HepG2 (cell line): ENCODE results near the gene CPA2. TPM values are rescaled to one million over a fixed set of nuclear protein-coding genes. Genes with fewer than 3 reads are reported as not detected.

Experiments used
- ATAC-seq: fragments of 200-7000 bp; cut with Tn5 transposase; 3 replicates; pipeline ENCODE4 v1.9.1; 2020; ENCODE audit warnings: mild to moderate bottlenecking, moderate library complexity
- BruUV-seq: library from RNA; stranded (reverse); fragments of 400-500 nt; replicated peaks from 2 replicates; lab custom pipeline; 2021; lab: Mats Ljungman, UMichigan
- CTCF ChIA-PET: fragments of 300-600 bp; formaldehyde crosslinking; extraction: SDS; loops from one replicate; lab custom pipeline; 2021; ENCODE audit warnings: low total read pairs, inconsistent platforms, low intra/inter-chr PET ratio; lab: Yijun Ruan, JAX
- POLR2A ChIA-PET: fragments of 350-600 bp; sonication (Branson Sonifier 250); formaldehyde crosslinking; loops from one replicate; lab custom pipeline; 2020; ENCODE audit warnings: antibody characterized with exemption, inconsistent platforms; lab: Yijun Ruan, JAX
- DNase-seq: peaks from one replicate; pipeline ENCODE4 v3.0.0-alpha.2; 2015; ENCODE audit warnings: low spot score
- FAIRE-seq: peaks from 3 replicates; lab custom pipeline; 2011; peaks lifted over from hg19 to GRCh38; lab: Jason Lieb, UNC
- H2AFZ ChIP-seq: one replicate; pipeline ENCODE4 v1.6.1; 2011; ENCODE audit warnings: low read length, inconsistent platforms
- H3K27ac ChIP-seq: fragments of 300-600 bp; 3 replicates; pipeline ENCODE4 v1.8.0; 2011; ENCODE audit warnings: mixed run types, mild to moderate bottlenecking, mixed read lengths, low read length, inconsistent platforms; ENCODE audit not compliant: insufficient read depth; ENCODE audit errors: extremely low read length
- H3K27me3 ChIP-seq, 2 experiments: fragments of 200-600 bp in 1 of 2; 2 replicates in 1 of 2; 3 replicates in 1 of 2; pipeline versions ENCODE4 v1.6.0 to v1.8.0; 2011; ENCODE audit warnings: low read length in 2 of 2, mild to moderate bottlenecking in 2 of 2, moderate library complexity in 2 of 2, inconsistent platforms in 1 of 2; ENCODE audit not compliant: insufficient read depth in 2 of 2, control insufficient read depth in 1 of 2
- H3K36me3 ChIP-seq, 2 experiments: fragments of 200-600 bp in 1 of 2; replicated peaks in 1 of 2; 2 replicates in 1 of 2; 3 replicates in 1 of 2; pipeline versions ENCODE4 v1.5.1 to v1.8.0; 2011; ENCODE audit warnings: low read length in 2 of 2, inconsistent platforms in 1 of 2; ENCODE audit not compliant: insufficient read depth in 2 of 2, control insufficient read depth in 1 of 2
- H3K4me1 ChIP-seq: 2 replicates; pipeline ENCODE4 v1.5.1; 2012; ENCODE audit warnings: low read length, inconsistent platforms; ENCODE audit not compliant: insufficient read depth
- H3K4me2 ChIP-seq: 2 replicates; pipeline ENCODE4 v1.6.0; 2011; ENCODE audit warnings: low read depth, low read length, inconsistent platforms
- H3K4me3 ChIP-seq, 3 experiments: fragments of 200-600 bp in 1 of 3; sonication (generic), shearing (Covaris generic) in 1 of 3; replicated peaks in 1 of 3; 2 replicates each; pipeline ENCODE4 v1.5.1; 2011 to 2016; ENCODE audit warnings: low read length in 3 of 3, inconsistent platforms in 2 of 3, low read depth in 2 of 3, mild to moderate bottlenecking in 2 of 3, control low read depth in 1 of 3, mixed read lengths in 1 of 3; ENCODE audit not compliant: insufficient read depth in 1 of 3
- H3K79me2 ChIP-seq: one replicate; pipeline ENCODE4 v1.6.1; 2011; ENCODE audit warnings: low read length, inconsistent platforms; ENCODE audit not compliant: insufficient read depth
- H3K9ac ChIP-seq: 2 replicates; pipeline ENCODE4 v1.6.0; 2011; ENCODE audit warnings: mild to moderate bottlenecking, low read depth, low read length, inconsistent platforms; ENCODE audit not compliant: insufficient read depth
- H3K9me3 ChIP-seq: 2 replicates; pipeline ENCODE4 v1.5.1; 2012; ENCODE audit warnings: mild to moderate bottlenecking, low read length
- H4K20me1 ChIP-seq: 2 replicates; pipeline ENCODE4 v1.6.0; 2011; ENCODE audit warnings: inconsistent platforms, mild to moderate bottlenecking, low read length, moderate library complexity; ENCODE audit not compliant: insufficient read depth
- CEBPB ChIP-seq: IDR thresholded peaks from 2 replicates; pipeline ENCODE4 v1.6.1; 2011; ENCODE audit warnings: low read depth, low read length, improper control_type of control experiment, borderline replicate concordance
- CERS6 ChIP-seq: sonication (generic); formaldehyde crosslinking; IDR thresholded peaks from 2 replicates; pipeline ENCODE4 v1.5.0; 2020; ENCODE audit warnings: missing genetic modification reagents
- RERE ChIP-seq: IDR thresholded peaks from 2 replicates; pipeline ENCODE4 v1.6.1; 2016; ENCODE audit warnings: low read depth, missing genetic modification reagents, missing compliant biosample characterization
- WGBS: methylation state at CpG from one replicate; pipeline ENCODE4 v1.1.6; 2017; ENCODE audit warnings: low lambda C conversion rate; 5-methylcytosine and 5-hydroxymethylcytosine counted together
- in situ Hi-C: cut with HindIII; loops from 2 replicates; pipeline ENCODE4 v1.10.0; 2017; ENCODE audit warnings: low pct_unique_long_range_greater_than_20kb; ENCODE audit not compliant: extremely low pct_ligation_motif_present
- intact Hi-C: fragments of 100-400 bp; cut with micrococcal nuclease; formaldehyde crosslinking; loops from one replicate; pipeline ENCODE4 v1.10.0; 2022; ENCODE audit not compliant: unreplicated experiment
- polyA plus RNA-seq, 8 experiments: library from polyadenylated mRNA; depleted of rRNA in 3 of 8; stranded (reverse) in 7 of 8; unstranded in 1 of 8; fragments of >200 nt; fragmentation: Illumina TruSeq in 4 of 8; extraction: Trizol in 4 of 8; gene quantifications; 2 replicates each; pipeline versions ENCODE4 v1.2.1 to v1.2.3, GENCODE V29; 2011 to 2016; ENCODE audit warnings: low read depth in 4 of 8, missing spikeins in 1 of 8, mixed read lengths in 1 of 8; ENCODE audit not compliant: insufficient read depth in 1 of 8
- total RNA-seq, 5 experiments: library from RNA; depleted of rRNA; stranded (reverse); fragments of >200 nt; fragmentation: Illumina TruSeq; extraction: Trizol; gene quantifications; 2 replicates each; pipeline ENCODE4 v1.2.3, GENCODE V29; 2016; ENCODE audit warnings: low read depth in 1 of 5

CPA2 gene
- total and polyA plus RNA-seq, 2 of the 13 experiments (the other 11 are each of a cell fraction or from before 2014, with no cell fraction given): not detected

- Histone ChIP-seq H3K9ac (no peak overlapping the region), H2AFZ (no peak overlapping the region), H3K27me3 (0 out of 5 replicates have a peak, but pooled peaks cover 0 to 13% of the 10 kb centered on the region in 2 experiments), H3K27ac (no peak overlapping the region), H3K4me2 (no peak overlapping the region), H3K4me1 (no peaks in the 10 kb centered on the region), H3K4me3 (no peak overlapping the region), H3K9me3 (no peaks in the 10 kb centered on the region), H4K20me1 (no peaks in the 10 kb centered on the region), H3K79me2 (no peaks in the 10 kb centered on the region), H3K36me3 (no peaks in the 10 kb centered on the region)
- no peak for DNase-seq
- intact Hi-C loops (no loop called here), in situ Hi-C loops (no loop called here)
- BruUV-seq: no TSS peak
- FAIRE-seq: no peak
- WGBS: 85% methylated on average over 13 of the region's 13 CpGs
- no peak for TF ChIP-seq RERE
- TF ChIP-seq CERS6 (CRISPR knock-in tag): no peak
- TF ChIP-seq CEBPB: peak; percentile 17; the same call in 1 of the 2 replicates
- no peak for ATAC-seq
- POLR2A ChIA-PET: no interaction called here
- CTCF ChIA-PET: no interaction called here
Measured at GRCh38 chr7:130296221-130296951, 29.7 kb downstream of the CPA2 start.
